NCI-H526 treated with DMSO at 0.1 percent for 48 hours (cell line): ENCODE results near the gene TOR4A.

ENCODE experiments used
- DNase-seq: peaks from one replicate; lab custom pipeline; 2025; lab: John Stamatoyannopoulos, UW

The TOR4A gene

DNA sequence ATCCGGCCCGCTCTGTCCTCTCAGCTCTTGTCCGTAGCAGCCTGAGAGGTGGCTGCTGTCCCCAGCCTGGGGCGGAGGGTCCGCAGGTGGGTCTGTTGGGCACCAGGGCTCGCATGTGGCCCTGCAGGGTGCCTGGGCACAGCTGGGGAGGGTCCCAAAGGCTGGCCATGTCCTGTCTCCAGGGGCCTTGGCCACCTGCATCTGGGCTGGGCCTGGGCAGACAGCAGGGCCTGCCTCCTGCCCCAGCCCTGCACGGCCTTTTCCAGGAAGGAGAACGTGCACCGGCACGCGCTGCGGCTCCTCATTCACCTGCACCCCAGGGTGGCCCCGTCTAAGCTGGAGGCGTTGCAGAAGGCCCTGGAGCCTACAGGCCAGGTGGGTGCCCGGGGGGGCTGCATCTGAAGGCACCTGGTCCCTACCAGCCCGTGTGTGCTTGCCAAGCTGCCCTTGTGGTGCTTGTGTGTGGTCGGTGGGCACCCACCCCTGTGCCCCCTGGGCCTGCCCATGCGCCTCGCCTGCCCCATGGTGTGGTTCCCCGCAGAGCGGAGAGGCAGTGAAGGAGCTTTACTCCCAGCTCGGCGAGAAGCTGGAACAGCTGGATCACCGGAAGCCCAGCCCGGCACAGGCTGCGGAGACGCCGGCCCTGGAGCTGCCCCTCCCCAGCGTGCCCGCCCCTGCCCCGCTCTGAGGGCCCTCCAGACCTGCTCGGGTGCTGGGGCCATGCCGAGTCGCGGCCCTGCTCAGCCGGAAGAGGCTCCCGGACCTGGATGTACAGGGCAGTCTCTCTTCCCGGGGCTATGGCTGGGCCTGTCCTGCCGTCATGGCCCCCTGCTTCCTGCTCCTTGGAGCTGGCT lies 5.1 kb upstream of the TOR4A start:
- no peak for DNase-seq

DNA sequence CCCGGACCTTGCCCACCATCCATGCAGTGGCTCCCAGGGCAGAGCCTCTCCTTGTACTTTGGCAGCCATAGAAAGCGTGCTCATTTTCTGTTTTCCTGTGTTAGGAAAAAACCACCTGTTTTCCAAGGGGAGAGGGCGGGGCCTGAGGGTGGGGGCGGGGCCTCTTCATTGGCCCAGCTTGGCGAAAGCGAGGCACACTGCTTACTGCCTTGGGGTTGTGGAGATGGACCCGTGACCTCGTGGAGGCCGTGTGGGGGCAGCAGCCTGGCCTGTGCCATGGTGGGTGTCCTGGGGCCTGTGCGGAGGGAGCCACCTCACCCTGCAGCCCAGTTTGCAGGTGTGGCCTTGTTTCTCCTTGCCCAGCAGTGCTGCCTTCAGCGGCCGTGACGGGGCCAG lies 4.4 kb upstream of the TOR4A start:
- DNase-seq = no peak

- no peak for DNase-seq
Observed at GRCh38 chr9:137273611-137274320, 3.8 kb upstream of the TOR4A start.

DNA sequence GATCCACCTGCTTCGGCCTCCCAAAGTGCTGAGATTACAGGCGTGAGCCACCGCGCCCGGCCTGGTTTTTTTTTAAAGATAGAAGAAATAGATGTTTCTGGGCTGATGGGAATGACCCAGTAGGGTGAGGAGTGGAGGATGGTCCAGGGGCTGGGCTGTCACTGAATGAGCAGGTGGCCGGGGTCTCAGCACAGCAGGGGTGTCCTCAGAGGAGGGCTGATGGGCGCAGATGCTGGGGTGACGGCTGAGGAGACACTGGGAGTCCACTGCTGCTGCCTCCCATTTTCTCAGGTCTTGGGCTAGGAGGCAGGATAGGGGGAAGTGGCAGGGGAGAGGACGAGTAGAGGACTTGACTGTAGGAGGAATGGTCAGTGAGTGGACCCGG lies 2.3 kb upstream of the TOR4A start:
- DNase-seq = no peak

- no peak for DNase-seq
Observed at GRCh38 chr9:137275588-137276472, 1.7 kb upstream of the TOR4A start.

GRCh38 chr9:137276473-137277328 lies 825 bp upstream of the TOR4A start:
- DNase-seq = no peak

DNA sequence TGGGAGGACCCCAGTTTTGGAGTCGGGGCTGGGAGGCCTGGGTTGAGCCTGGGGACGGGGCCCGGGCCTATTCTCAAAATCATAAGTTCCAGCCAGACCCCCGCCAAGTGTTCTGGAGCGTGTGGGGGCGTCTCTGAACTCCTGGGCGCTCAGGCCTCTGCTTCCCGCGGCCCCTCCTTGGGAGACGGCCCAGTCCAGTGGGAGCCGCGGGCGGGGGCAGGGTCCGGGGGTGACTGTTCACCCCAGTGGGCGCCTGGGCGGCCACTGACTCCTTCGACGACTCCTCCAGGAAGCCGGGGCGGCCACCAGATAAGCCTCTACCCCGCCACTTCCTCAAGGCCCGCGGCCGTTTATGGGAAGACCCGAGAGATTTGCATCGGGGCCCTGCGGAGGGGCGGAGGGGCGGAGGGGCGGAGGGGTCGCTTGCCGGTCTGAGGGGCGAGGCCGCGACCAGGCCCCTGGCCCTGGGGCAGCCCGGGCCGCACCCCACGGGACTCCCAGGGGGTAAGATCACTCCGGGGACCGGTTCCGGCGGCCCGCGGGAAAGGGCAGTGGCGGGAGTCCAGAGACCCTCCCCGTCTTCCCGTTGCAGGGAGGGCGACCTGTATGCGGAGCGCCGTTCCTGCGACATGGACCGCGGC lies 655 bp downstream of the TOR4A start:
- DNase-seq = no peak

DNA sequence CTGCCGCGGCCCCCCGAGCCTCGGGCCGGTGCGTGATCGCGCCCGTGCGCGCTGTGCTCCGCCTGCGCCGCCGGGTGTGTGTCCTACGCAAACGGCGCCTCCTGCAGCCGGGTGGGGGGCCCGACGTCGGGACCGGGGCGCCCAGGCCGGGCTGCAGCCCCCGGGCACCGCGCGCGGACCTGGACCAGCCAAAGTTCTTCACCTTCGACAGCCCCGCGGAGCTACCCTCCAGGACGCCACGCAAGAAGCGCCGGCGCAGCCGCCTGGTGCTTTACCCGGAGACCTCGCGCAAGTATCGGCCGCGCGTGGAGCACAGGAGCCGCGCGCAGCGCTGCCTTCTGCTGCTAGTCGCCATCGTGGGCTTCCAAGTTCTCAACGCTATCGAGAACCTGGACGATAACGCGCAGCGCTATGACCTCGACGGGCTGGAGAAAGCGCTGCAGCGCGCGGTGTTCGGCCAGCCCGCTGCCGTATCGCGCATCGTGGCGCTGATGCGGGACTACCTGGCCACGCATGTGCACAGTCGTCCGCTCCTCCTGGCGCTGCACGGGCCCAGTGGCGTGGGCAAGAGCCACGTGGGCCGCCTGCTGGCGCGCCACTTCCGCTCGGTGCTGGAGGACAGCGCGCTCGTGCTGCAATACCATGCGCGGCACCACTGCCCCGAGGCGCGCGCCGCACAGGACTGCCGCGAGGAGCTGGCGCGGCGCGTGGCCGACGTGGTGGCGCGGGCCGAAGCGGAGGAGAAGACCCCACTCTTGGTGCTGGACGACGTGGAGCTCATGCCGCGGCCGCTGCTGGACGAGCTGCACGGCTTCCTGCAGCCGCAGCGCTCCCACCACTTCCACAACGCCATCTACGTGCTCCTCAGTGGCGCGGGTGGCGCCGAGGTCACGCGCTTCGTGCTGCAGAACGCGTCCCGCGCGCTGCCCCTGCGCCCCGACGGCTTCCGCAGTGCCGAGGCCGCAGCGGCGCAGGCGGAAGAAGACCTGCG lies 1.5 kb downstream of the TOR4A start:
- no peak for DNase-seq

- no peak for DNase-seq
Observed at GRCh38 chr9:137279741-137280473, 2.4 kb downstream of the TOR4A start.

GRCh38 chr9:137280474-137281344 lies 3.2 kb downstream of the TOR4A start:
- no peak for DNase-seq

DNA sequence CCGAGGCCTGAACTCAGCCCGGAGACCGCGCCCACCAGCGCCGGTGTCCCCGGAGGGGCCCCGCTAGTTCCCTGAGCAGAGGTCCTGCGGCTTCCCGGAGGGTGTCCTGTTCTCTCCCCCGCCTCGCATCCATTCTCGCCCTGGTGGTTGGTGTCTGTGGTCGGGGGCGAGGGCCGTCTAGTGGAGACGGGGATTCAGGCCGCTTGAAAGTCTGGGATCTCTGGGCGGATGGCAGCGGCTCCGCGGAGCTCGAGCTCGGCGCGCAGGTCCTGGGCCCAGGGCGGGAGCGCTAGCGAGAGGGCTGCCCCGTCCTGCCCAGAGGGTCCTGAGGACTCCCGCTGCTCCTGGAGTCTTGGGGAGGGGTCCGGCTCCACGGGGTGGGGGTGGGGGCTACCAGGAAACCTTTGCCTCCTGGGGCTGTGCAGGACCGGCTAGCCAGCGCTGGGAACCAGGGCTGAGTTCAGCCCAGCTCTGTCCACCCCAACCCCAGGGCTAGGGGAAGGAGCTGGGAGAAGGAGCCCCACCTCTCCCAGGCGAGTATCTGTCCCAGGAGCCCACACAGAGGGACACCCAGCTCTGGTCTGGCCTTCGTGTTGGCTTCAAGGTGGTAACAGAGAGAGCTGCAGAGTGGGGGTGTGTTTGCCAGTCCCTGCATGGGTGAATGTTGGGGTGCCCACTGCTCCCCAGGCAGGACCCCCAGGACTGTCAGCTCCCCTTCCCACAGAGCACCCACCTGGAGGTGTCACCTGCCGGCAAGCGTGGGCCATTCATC lies 4.0 kb downstream of the TOR4A start:
- DNase-seq = no peak

DNA sequence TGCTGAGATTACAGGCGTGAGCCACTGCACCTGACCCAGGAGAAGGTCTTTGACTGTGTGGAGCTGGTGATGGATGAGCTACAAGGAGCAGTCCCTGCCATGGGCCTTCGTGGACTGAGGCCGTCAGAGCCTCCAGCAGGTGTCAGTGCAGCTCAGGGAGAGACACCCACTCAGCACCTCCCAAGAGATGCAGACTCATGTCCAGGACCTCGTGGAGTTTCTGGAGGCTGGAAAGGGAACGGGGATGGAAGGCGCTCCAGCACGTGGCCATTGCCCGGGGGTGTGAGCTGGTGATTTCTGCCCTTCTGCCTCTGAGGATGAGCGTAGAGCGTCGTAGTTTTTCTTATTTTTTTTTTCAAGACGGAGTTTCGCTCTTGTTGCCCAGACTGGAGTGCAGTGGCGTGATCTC lies 9.5 kb downstream of the TOR4A start:
- DNase-seq = peak; percentile 10

DNA sequence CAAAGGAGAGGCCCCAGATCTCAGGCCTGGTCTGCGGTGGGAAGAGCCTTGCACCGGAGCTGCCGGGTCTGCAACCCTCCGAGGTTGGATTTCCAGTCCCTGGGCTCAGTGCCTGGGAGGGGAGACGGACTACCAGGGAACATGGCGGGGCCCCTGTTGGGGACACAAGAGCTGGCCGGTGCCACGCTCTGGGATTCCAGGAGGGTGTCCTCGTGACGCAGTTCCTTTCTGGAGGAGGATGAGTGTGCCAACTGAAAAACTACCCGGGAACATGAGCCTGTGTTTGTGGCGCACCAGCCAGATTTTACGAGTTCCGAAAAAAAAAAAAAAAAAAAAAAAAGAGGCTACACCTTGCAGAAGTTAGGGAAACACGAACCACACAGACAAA lies 15.6 kb downstream of the TOR4A start:
- DNase-seq = no peak

DNA sequence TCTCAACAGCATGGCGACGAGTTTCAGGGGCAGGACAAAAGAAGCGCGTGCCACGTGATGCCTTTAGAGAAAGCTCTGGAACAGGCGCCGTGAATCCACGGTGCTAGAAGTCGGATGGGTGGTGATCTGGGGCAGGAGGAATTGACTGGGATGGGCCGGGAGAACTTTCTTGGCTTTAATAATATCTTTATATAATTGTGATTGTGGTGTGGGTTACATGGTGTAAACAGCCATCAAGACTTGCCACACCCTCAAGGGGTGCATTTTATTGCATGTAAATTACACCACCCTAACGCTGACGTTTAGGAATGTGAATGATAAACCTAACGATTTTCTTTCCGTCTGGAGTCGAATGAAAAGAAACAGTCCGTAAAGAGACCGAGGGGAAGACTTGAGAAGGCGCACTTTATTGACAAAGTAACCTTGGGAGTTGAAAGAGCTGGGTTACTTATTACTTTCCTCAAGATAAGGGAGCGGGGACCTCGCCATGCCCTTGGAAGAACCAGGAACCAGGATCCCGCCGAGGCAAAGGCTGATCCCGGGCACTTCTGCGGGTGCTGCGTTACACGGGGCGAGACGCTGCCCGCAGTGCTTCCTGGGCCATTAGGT lies 16.1 kb downstream of the TOR4A start:
- no peak for DNase-seq

DNA sequence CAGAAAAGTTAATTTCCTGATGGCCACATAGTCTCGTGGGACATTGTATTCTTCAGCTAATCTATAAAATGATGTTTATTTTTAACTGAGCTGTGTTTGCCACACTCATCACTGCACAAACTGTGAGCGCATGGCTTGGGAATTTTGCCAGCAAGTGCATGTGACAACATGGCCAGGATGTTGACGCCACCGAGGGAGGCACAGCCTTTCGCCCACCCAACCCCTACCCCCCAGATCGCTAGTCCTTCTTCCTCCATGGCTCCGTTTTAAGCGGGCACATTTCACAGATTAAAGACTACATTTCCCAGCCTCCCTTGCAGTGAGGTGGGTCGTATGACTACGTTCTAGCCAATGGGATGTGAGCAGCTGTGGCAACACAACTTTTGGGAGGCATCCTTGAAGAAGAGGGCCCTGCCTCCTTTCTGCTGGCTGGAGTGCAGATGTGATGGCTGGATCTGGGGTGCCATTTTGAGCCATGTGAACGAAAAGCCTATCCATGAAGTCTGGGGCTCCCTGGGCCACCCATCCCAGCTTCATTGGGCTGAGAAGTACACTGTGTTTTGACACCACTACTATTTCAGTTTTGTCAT lies 16.7 kb downstream of the TOR4A start:
- no peak for DNase-seq

GRCh38 chr9:137294681-137295237 lies 17.2 kb downstream of the TOR4A start:
- peak; percentile 16 for DNase-seq
